Neuronal stem cell (in vitro differentiated cells): Measurements from ENCODE around the gene PIR.

Source experiments
- DNase-seq: peaks from one replicate; pipeline ENCODE4 v3.0.0-alpha.2; 2013; ENCODE audit warnings: low spot score
- H2AFZ ChIP-seq: one replicate; pipeline ENCODE4 v1.6.1; 2013; ENCODE audit warnings: mild to moderate bottlenecking, low read length, inconsistent platforms
- H2AK5ac ChIP-seq: 2 replicates; pipeline ENCODE4 v1.6.1; 2013; ENCODE audit warnings: low read depth, mild to moderate bottlenecking, inconsistent platforms, low read length, moderate library complexity, mixed read lengths
- H2BK120ac ChIP-seq: 2 replicates; pipeline ENCODE4 v1.6.1; 2013; ENCODE audit warnings: low read depth, mild to moderate bottlenecking, inconsistent platforms, low read length, moderate library complexity, mixed read lengths
- H2BK12ac ChIP-seq: one replicate; pipeline ENCODE4 v1.6.1; 2013; ENCODE audit warnings: low read length, inconsistent platforms
- H2BK15ac ChIP-seq: 2 replicates; pipeline ENCODE4 v1.6.1; 2013; ENCODE audit warnings: mild to moderate bottlenecking, low read length, inconsistent platforms, mixed read lengths
- H2BK5ac ChIP-seq: one replicate; pipeline ENCODE4 v1.6.1; 2013; ENCODE audit warnings: inconsistent platforms, mild to moderate bottlenecking, low read length, moderate library complexity
- H3K14ac ChIP-seq: one replicate; pipeline ENCODE4 v1.6.1; 2013; ENCODE audit warnings: low read length, inconsistent platforms
- H3K18ac ChIP-seq: 2 replicates; pipeline ENCODE4 v1.6.1; 2013; ENCODE audit warnings: low read length, inconsistent platforms
- H3K23ac ChIP-seq: 2 replicates; pipeline ENCODE4 v1.6.1; 2013; ENCODE audit warnings: low read depth, mild to moderate bottlenecking, mixed read lengths, low read length, inconsistent platforms; ENCODE audit not compliant: poor library complexity
- H3K27ac ChIP-seq: replicated peaks from 3 replicates; pipeline ENCODE4 v1.5.1; 2013; ENCODE audit warnings: low read length, inconsistent platforms
- H3K27me3 ChIP-seq, 3 experiments: 2 replicates each; pipeline ENCODE4 v1.6.1; 2013; ENCODE audit warnings: low read length in 3 of 3, mild to moderate bottlenecking in 2 of 3, inconsistent platforms in 1 of 3, low read depth in 1 of 3, mixed read lengths in 1 of 3, moderate library complexity in 1 of 3; ENCODE audit not compliant: control insufficient read depth in 3 of 3, insufficient read depth in 3 of 3
- H3K36me3 ChIP-seq, 2 donors: replicated peaks in 1 of 2; 2 replicates each; pipeline ENCODE4 v1.6.1; 2013; ENCODE audit warnings: low read length in 2 of 2; ENCODE audit not compliant: control insufficient read depth in 2 of 2, insufficient read depth in 2 of 2
- H3K4ac ChIP-seq: 2 replicates; pipeline ENCODE4 v1.6.1; 2013; ENCODE audit warnings: inconsistent platforms, mild to moderate bottlenecking, low read length, moderate library complexity
- H3K4me1 ChIP-seq, 2 donors: 1 replicate in 1 of 2; 2 replicates in 1 of 2; pipeline ENCODE4 v1.6.1; 2013; ENCODE audit warnings: low read length in 2 of 2, low read depth in 1 of 2; ENCODE audit not compliant: control insufficient read depth in 2 of 2, insufficient read depth in 1 of 2
- H3K4me2 ChIP-seq: one replicate; pipeline ENCODE4 v1.6.1; 2013; ENCODE audit warnings: mild to moderate bottlenecking, low read length, inconsistent platforms; ENCODE audit not compliant: insufficient read depth, poor library complexity, severe bottlenecking
- H3K4me3 ChIP-seq, 2 donors: 2 replicates each; pipeline ENCODE4 v1.5.1; 2013; ENCODE audit warnings: low read length in 2 of 2, mild to moderate bottlenecking in 2 of 2, inconsistent platforms in 1 of 2, moderate library complexity in 1 of 2
- H3K79me1 ChIP-seq: one replicate; pipeline ENCODE4 v1.6.1; 2013; ENCODE audit warnings: low read depth, mild to moderate bottlenecking, inconsistent platforms, low read length, moderate library complexity
- H3K9ac ChIP-seq: one replicate; pipeline ENCODE4 v1.6.1; 2013; ENCODE audit warnings: mild to moderate bottlenecking, low read depth, low read length, inconsistent platforms; ENCODE audit not compliant: poor library complexity
- H3K9me3 ChIP-seq, 2 donors: replicated peaks in 1 of 2; 2 replicates each; pipeline versions ENCODE3 to v1.6.1; 2013; ENCODE audit warnings: low read length in 2 of 2, mild to moderate bottlenecking in 2 of 2, inconsistent platforms in 1 of 2, low read depth in 1 of 2, mixed read lengths in 1 of 2, moderate library complexity in 1 of 2; ENCODE audit not compliant: control insufficient read depth in 2 of 2, insufficient read depth in 1 of 2
- H4K8ac ChIP-seq: one replicate; pipeline ENCODE4 v1.6.1; 2013; ENCODE audit warnings: low read depth, mild to moderate bottlenecking, inconsistent platforms, low read length, moderate library complexity
- H4K91ac ChIP-seq: one replicate; pipeline ENCODE4 v1.6.1; 2013; ENCODE audit warnings: low read length, low read depth, mild to moderate bottlenecking, inconsistent platforms; ENCODE audit not compliant: poor library complexity
- WGBS, 2 donors: extraction: QIAGEN DNeasy Blood & Tissue Kit; methylation state at CpG; one replicate each; pipeline ENCODE4 v1.1.7; 2013; ENCODE audit warnings: missing lambda C conversion rate in 2 of 2, mixed read lengths in 1 of 2; ENCODE audit not compliant: insufficient read length in 2 of 2, insufficient replicate concordance in 1 of 2; ENCODE audit errors: extremely low coverage in 2 of 2; 5-methylcytosine and 5-hydroxymethylcytosine counted together

The PIR gene

DNA sequence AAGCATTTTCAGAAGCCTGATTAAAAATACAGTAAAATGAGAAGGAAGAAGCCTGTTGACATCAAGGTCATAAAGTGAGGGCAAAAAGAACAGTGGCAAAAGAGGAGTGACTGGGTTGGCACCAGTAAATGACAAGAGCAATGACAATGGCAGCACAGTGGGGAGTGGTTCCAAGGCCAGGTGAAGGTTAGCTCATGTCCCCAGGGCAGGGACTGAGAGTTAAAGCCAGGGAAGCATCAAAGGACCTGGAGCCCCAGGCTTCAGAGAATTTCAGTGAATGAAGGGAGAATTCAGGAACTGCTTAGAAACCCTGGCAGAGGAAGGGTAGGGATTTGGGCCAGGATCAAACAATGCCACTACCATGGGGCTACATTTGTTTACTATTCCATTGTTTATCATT is 149.0 kb downstream of the PIR start:
- H4K8ac ChIP-seq: no peak overlapping the region
- no peak overlapping the region for H3K4me3 ChIP-seq
- no peak overlapping the region for H2AFZ ChIP-seq
- H3K4me2 ChIP-seq: no peak overlapping the region
- no peak overlapping the region for H2BK5ac ChIP-seq
- no peak overlapping the region for H3K4ac ChIP-seq
- no peaks in the 10 kb centered on the region for H3K36me3 ChIP-seq
- no peak overlapping the region for H3K18ac ChIP-seq
- no peak overlapping the region for H2BK15ac ChIP-seq
- no peak overlapping the region for H2AK5ac ChIP-seq
- no peaks in the 10 kb centered on the region for H3K27me3 ChIP-seq
- no peak overlapping the region for H2BK120ac ChIP-seq
- H3K9me3 ChIP-seq: no peaks in the 10 kb centered on the region
- peaks cover 0 to 22% of the 10 kb centered on the region in 2 donors for H3K4me1 ChIP-seq
- no peak overlapping the region for H3K27ac ChIP-seq
- H3K23ac ChIP-seq: no peak overlapping the region
- DNase-seq: no peak
- no peak overlapping the region for H3K14ac ChIP-seq
- H2BK12ac ChIP-seq: no peak overlapping the region
- H3K9ac ChIP-seq: no peak overlapping the region
- H3K79me1 ChIP-seq: no peaks in the 10 kb centered on the region
- no peak overlapping the region for H4K91ac ChIP-seq

GRCh38 chrX:15343075-15343476 is 150.1 kb downstream of the PIR start:
- no peak overlapping the region for H4K8ac ChIP-seq
- no peaks in the 10 kb centered on the region for H3K36me3 ChIP-seq
- H2AFZ ChIP-seq: no peak overlapping the region
- H3K4me3 ChIP-seq: no peak overlapping the region
- H3K9me3 ChIP-seq: no peaks in the 10 kb centered on the region
- no peak overlapping the region for H4K91ac ChIP-seq
- no peak overlapping the region for H2BK5ac ChIP-seq
- no peak for DNase-seq
- no peak overlapping the region for H3K18ac ChIP-seq
- H3K9ac ChIP-seq: no peak overlapping the region
- no peak overlapping the region for H3K4me2 ChIP-seq
- H2AK5ac ChIP-seq: no peak overlapping the region
- no peak overlapping the region for H2BK120ac ChIP-seq
- no peak overlapping the region for H3K14ac ChIP-seq
- H3K4ac ChIP-seq: no peak overlapping the region
- H3K27ac ChIP-seq: no peak overlapping the region
- H2BK15ac ChIP-seq: no peak overlapping the region
- no peaks in the 10 kb centered on the region for H3K79me1 ChIP-seq
- H3K4me1 ChIP-seq: peaks cover 0 to 22% of the 10 kb centered on the region in 2 donors
- WGBS, 2 donors: no CpG with 5 or more reads among the region's 5 CpGs
- no peak overlapping the region for H2BK12ac ChIP-seq
- no peak overlapping the region for H3K23ac ChIP-seq
- H3K27me3 ChIP-seq: no peaks in the 10 kb centered on the region

DNA sequence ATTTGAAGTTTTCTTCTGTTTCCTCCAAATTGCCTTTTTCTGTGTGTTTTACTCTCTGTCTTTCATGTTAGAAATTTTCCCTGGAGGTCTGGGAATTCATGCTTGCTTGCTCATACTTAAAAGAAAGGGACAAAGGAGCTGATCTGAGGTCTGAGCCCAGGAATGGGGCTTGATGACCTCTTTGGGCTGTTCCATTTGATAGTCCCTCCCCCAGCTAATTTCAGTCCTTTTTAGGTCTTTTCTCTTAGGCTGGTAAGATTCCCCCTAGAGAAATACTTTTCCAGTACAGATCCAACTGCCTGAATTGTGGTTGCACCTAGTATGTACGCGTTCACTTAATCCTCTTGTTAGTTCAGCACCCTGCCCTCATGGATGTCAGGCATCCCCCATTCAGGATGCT is 152.3 kb downstream of the PIR start:
- Histone ChIP-seq H3K18ac (no peak overlapping the region), H3K4ac (no peak overlapping the region), H2BK15ac (no peak overlapping the region), H4K8ac (no peak overlapping the region), H3K23ac (no peak overlapping the region), H2BK120ac (no peak overlapping the region), H2AK5ac (no peak overlapping the region), H3K4me1 (peaks cover 0 to 22% of the 10 kb centered on the region in 2 donors), H3K4me2 (no peak overlapping the region), H2AFZ (no peak overlapping the region), H3K36me3 (no peaks in the 10 kb centered on the region), H2BK5ac (no peak overlapping the region), H3K79me1 (no peaks in the 10 kb centered on the region), H3K27ac (peak overlapping the region; percentile 81), H4K91ac (no peak overlapping the region), H2BK12ac (no peak overlapping the region), H3K4me3 (no peak overlapping the region), H3K14ac (no peak overlapping the region), H3K9ac (peak overlapping the region; percentile 9), H3K27me3 (peaks cover 0 to 4% (median 0%) of the 10 kb centered on the region in 3 experiments), H3K9me3 (no peaks in the 10 kb centered on the region)
- no peak for DNase-seq
- no CpG with 5 or more reads among the region's 2 CpGs for WGBS, 2 donors

- H3K18ac ChIP-seq: no peak overlapping the region
- no peak overlapping the region for H4K8ac ChIP-seq
- H2BK5ac ChIP-seq: no peak overlapping the region
- peaks cover 0 to 7% (median 0%) of the 10 kb centered on the region in 3 experiments for H3K27me3 ChIP-seq
- H2AFZ ChIP-seq: peak overlapping the region; percentile 73
- H3K4me2 ChIP-seq: peak overlapping the region; percentile 43
- H3K4ac ChIP-seq: no peak overlapping the region
- H3K79me1 ChIP-seq: no peaks in the 10 kb centered on the region
- H3K4me1 ChIP-seq: peaks cover 0 to 14% of the 10 kb centered on the region in 2 donors
- H3K9me3 ChIP-seq: no peaks in the 10 kb centered on the region
- no peak overlapping the region for H2BK120ac ChIP-seq
- DNase-seq: no peak
- WGBS, 2 donors: no CpG with 5 or more reads among the region's 10 CpGs
- peak overlapping the region; percentile 50 to 74 for H3K4me3 ChIP-seq
- no peak overlapping the region for H2BK12ac ChIP-seq
- no peak overlapping the region for H3K14ac ChIP-seq
- peaks cover 6 to 22% of the 10 kb centered on the region in 2 donors for H3K36me3 ChIP-seq
- no peak overlapping the region for H2AK5ac ChIP-seq
- H4K91ac ChIP-seq: no peak overlapping the region
- no peak overlapping the region for H2BK15ac ChIP-seq
- no peak overlapping the region for H3K9ac ChIP-seq
- no peak overlapping the region for H3K23ac ChIP-seq
- H3K27ac ChIP-seq: no peak overlapping the region
Measured at GRCh38 chrX:15336023-15336413, 157.1 kb downstream of the PIR start.
